ENCODE measurements around the gene TMEM59. TPM values are rescaled to one million over a fixed set of nuclear protein-coding genes. Genes with fewer than 3 reads are reported as not detected.

TMEM59 gene
- total and polyA plus RNA-seq, 2 of the 8 experiments (the other 6 are each of a cell fraction or from before 2014, with no cell fraction given) = 116 to 139 TPM

- Histone ChIP-seq H3K36me3 (ENCODE audit: control insufficient read depth in 2 of 4, insufficient read depth in 4 of 4, low read length in 3 of 4) (no peaks in the 10 kb centered on the region), H3K9me3 (ENCODE audit: insufficient read depth in 2 of 2, low read depth in 1 of 2, low read length in 1 of 2) (no peaks in the 10 kb centered on the region), H2AFZ (ENCODE audit: low read length) (no peak overlapping the region), H3K4ac (replicated peaks; ENCODE audit: insufficient read length, low read depth, low read length) (no peak overlapping the region), H3K4me2 (ENCODE audit: insufficient read depth in 1 of 2, low read depth in 2 of 2, low read length in 2 of 2) (no peak overlapping the region), H3K56ac (replicated peaks; ENCODE audit: insufficient read length, low read depth, low read length) (no peak overlapping the region), H3K4me1 (replicated peaks in 1 of 4; ENCODE audit: control insufficient read depth in 3 of 4, insufficient read depth in 4 of 4, low read length in 3 of 4) (no peaks in the 10 kb centered on the region), H3K79me2 (ENCODE audit: control insufficient read depth in 1 of 2, insufficient read depth in 2 of 2, low read length in 2 of 2) (no peaks in the 10 kb centered on the region), H4K20me1 (replicated peaks in 1 of 2; ENCODE audit: control insufficient read depth in 1 of 2, insufficient read depth in 2 of 2, low read length in 2 of 2) (no peaks in the 10 kb centered on the region), H3K79me1 (ENCODE audit: low read depth, low read length) (no peaks in the 10 kb centered on the region), H2BK12ac (ENCODE audit: low read depth, low read length) (no peak overlapping the region), H4K91ac (replicated peaks; ENCODE audit: insufficient read length, low read length) (no peak overlapping the region), H3K23ac (ENCODE audit: insufficient read length) (no peak overlapping the region), H4K8ac (ENCODE audit: extremely low read depth, insufficient read depth, low read length) (no peak overlapping the region), H3K9ac (replicated peaks in 1 of 4; ENCODE audit: extremely low read depth in 1 of 4, low read depth in 3 of 4, low read length in 3 of 4) (no peak overlapping the region), H4K5ac (ENCODE audit: insufficient read length, low read depth, low read length) (no peak overlapping the region), H3K27me3 (replicated peaks in 1 of 4; ENCODE audit: control insufficient read depth in 3 of 4, extremely low read depth in 1 of 4, insufficient read depth in 3 of 4, low read length in 3 of 4) (no peaks in the 10 kb centered on the region), H2BK5ac (ENCODE audit: low read depth, low read length) (no peak overlapping the region), H3K18ac (ENCODE audit: extremely low read depth, low read length) (no peak overlapping the region), H3K4me3 (ENCODE audit: extremely low read depth in 1 of 4, insufficient read depth in 2 of 4, low read depth in 3 of 4, low read length in 4 of 4) (no peak overlapping the region), H3K14ac (ENCODE audit: insufficient read length) (no peak overlapping the region), H3K27ac (ENCODE audit: low read depth, low read length) (no peak overlapping the region), H2BK20ac (ENCODE audit: low read length) (no peak overlapping the region), H2AK5ac (ENCODE audit: low read depth, low read length) (no peak overlapping the region), H3K23me2 (ENCODE audit: low read depth, low read length) (no peaks in the 10 kb centered on the region), H2BK15ac (ENCODE audit: low read length) (no peak overlapping the region), H2BK120ac (replicated peaks; ENCODE audit: low read depth, low read length) (no peak overlapping the region)
- DNase-seq (ENCODE audit: low read depth in 1 of 2, low spot score in 2 of 2) (no peak), FAIRE-seq (no peak)
- ChIA-PET POLR2A (ENCODE audit: partially characterized antibody) (no interaction called here), CTCF (ENCODE audit: partially characterized antibody) (interaction anchor here (1.1 to 2.4 kb wide), 2 partner anchors 10 to 60 kb away, joined by 4 to 7 read pairs; partner anchors contain the start of gene LDLRAD1)
- TF ChIP-seq BCL11A (IDR thresholded peaks at IDR 0.05; ENCODE audit: low read depth in 2 of 2, low read length in 2 of 2) (no peak), CBX8 (IDR thresholded peaks at IDR 0.05; ENCODE audit: borderline replicate concordance, low read depth, low read length) (no peak), MAX (IDR thresholded peaks at IDR 0.05) (no peak), ZNF274 (IDR thresholded peaks at IDR 0.05; ENCODE audit: borderline replicate concordance, extremely low read depth, low read length) (no peak), SP2 (IDR thresholded peaks at IDR 0.05; ENCODE audit: low read length) (no peak), GTF2F1 (IDR thresholded peaks at IDR 0.05; ENCODE audit: borderline replicate concordance, low read depth, low read length) (no peak), MAFK (IDR thresholded peaks at IDR 0.05; ENCODE audit: low read depth, low read length) (no peak), RBBP5 (IDR thresholded peaks at IDR 0.05; ENCODE audit: borderline replicate concordance, low read depth, low read length) (no peak)
These were observed 24.4 kb upstream of the TMEM59 start for GRCh38 chr1:54077359-54077758.
